Osteoblast (primary cell): ENCODE results near the gene IDH3A. TPM values are rescaled to one million over a fixed set of nuclear protein-coding genes. Genes with fewer than 3 reads are reported as not detected.

ENCODE experiments used
- DNase-seq: peaks from one replicate; pipeline ENCODE4 v3.0.0; 2011; ENCODE audit warnings: low spot score, mixed read lengths; ENCODE audit not compliant: insufficient read length; ENCODE audit errors: missing footprints
- H2AFZ ChIP-seq: 2 replicates; pipeline ENCODE4 v1.6.0; 2011; ENCODE audit warnings: mild to moderate bottlenecking, low read length
- H3K27ac ChIP-seq: 2 replicates; pipeline ENCODE4 v1.5.1; 2011; ENCODE audit warnings: mild to moderate bottlenecking, low read depth, low read length, moderate library complexity
- H3K27me3 ChIP-seq: 2 replicates; pipeline ENCODE4 v1.6.0; 2012; ENCODE audit warnings: mild to moderate bottlenecking, control low read depth, inconsistent platforms, low read length, moderate library complexity; ENCODE audit not compliant: insufficient read depth
- H3K36me3 ChIP-seq: 2 replicates; pipeline ENCODE4 v1.5.1; 2011; ENCODE audit warnings: mild to moderate bottlenecking, low read length, control low read depth, moderate library complexity; ENCODE audit not compliant: insufficient read depth
- H3K4me1 ChIP-seq: 2 replicates; pipeline ENCODE4 v1.5.1; 2011; ENCODE audit warnings: mild to moderate bottlenecking, low read length, control low read depth, moderate library complexity; ENCODE audit not compliant: insufficient read depth
- H3K4me2 ChIP-seq: 2 replicates; pipeline ENCODE4 v1.6.0; 2011; ENCODE audit warnings: mild to moderate bottlenecking, low read length; ENCODE audit not compliant: insufficient read depth
- H3K4me3 ChIP-seq: fragments of 200-600 bp; sonication (generic); 3 replicates; pipeline ENCODE4 v1.5.1; 2012; ENCODE audit warnings: mild to moderate bottlenecking, low read length, inconsistent platforms; ENCODE audit not compliant: insufficient read depth
- H3K79me2 ChIP-seq: 2 replicates; pipeline ENCODE4 v1.6.0; 2012; ENCODE audit warnings: mild to moderate bottlenecking, low read length, control low read depth, inconsistent platforms; ENCODE audit not compliant: insufficient read depth
- H3K9me3 ChIP-seq: 2 replicates; pipeline ENCODE4 v1.5.1; 2011; ENCODE audit warnings: low read depth, low read length, control low read depth
- H4K20me1 ChIP-seq: 2 replicates; pipeline ENCODE4 v1.6.0; 2012; ENCODE audit warnings: mild to moderate bottlenecking, low read length, control low read depth; ENCODE audit not compliant: insufficient read depth
- CTCF ChIP-seq: IDR thresholded peaks from 2 replicates; pipeline ENCODE4 v1.5.1; 2011; ENCODE audit warnings: mild to moderate bottlenecking, low read depth, low read length, moderate library complexity; ENCODE audit errors: extremely low read depth
- total RNA-seq: library from RNA; depleted of rRNA; stranded (reverse); fragments of >200 nt; gene quantifications from 2 replicates; pipeline ENCODE4 v1.2.3, GENCODE V29; 2012

IDH3A gene
- total RNA-seq, 1 donor = 30.4 TPM

- DNase-seq = no peak
- Histone ChIP-seq H3K9me3 (no peaks in the 10 kb centered on the region), H4K20me1 (no peaks in the 10 kb centered on the region), H3K27ac (no peak overlapping the region), H3K4me2 (no peak overlapping the region), H3K79me2 (no peaks in the 10 kb centered on the region), H3K4me3 (no peak overlapping the region), H3K4me1 (peaks cover 23% of the 10 kb centered on the region), H3K27me3 (peaks cover 4% of the 10 kb centered on the region), H3K36me3 (no peaks in the 10 kb centered on the region), H2AFZ (no peak overlapping the region)
- TF ChIP-seq CTCF = no peak
Observed at GRCh38 chr15:78209646-78210348, 60.6 kb downstream of the IDH3A start.

- DNase-seq = no peak
- peaks cover 23% of the 10 kb centered on the region for H3K4me1 ChIP-seq
- H3K36me3 ChIP-seq = no peaks in the 10 kb centered on the region
- H4K20me1 ChIP-seq = no peaks in the 10 kb centered on the region
- no peak overlapping the region for H2AFZ ChIP-seq
- no peak overlapping the region for H3K27ac ChIP-seq
- H3K9me3 ChIP-seq = no peaks in the 10 kb centered on the region
- TF ChIP-seq CTCF = no peak
- H3K4me3 ChIP-seq = no peak overlapping the region
- no peaks in the 10 kb centered on the region for H3K79me2 ChIP-seq
- H3K4me2 ChIP-seq = no peak overlapping the region
- peaks cover 4% of the 10 kb centered on the region for H3K27me3 ChIP-seq
Observed at GRCh38 chr15:78210349-78210717, 61.2 kb downstream of the IDH3A start.

GRCh38 chr15:78211189-78211921 is 62.2 kb downstream of the IDH3A start:
- no peak overlapping the region for H3K27ac ChIP-seq
- H2AFZ ChIP-seq = no peak overlapping the region
- H3K36me3 ChIP-seq = no peaks in the 10 kb centered on the region
- peaks cover 21% of the 10 kb centered on the region for H3K4me1 ChIP-seq
- no peaks in the 10 kb centered on the region for H3K9me3 ChIP-seq
- no peaks in the 10 kb centered on the region for H3K79me2 ChIP-seq
- no peaks in the 10 kb centered on the region for H4K20me1 ChIP-seq
- no peak for DNase-seq
- H3K4me2 ChIP-seq = no peak overlapping the region
- peaks cover 4% of the 10 kb centered on the region for H3K27me3 ChIP-seq
- no peak overlapping the region for H3K4me3 ChIP-seq
- TF ChIP-seq CTCF = no peak

GRCh38 chr15:78212008-78212407 is 62.8 kb downstream of the IDH3A start:
- Histone ChIP-seq H3K4me1 (peaks cover 21% of the 10 kb centered on the region), H3K9me3 (no peaks in the 10 kb centered on the region), H3K27ac (no peak overlapping the region), H3K4me3 (no peak overlapping the region), H3K4me2 (no peak overlapping the region), H3K27me3 (peaks cover 4% of the 10 kb centered on the region), H2AFZ (no peak overlapping the region), H4K20me1 (no peaks in the 10 kb centered on the region), H3K79me2 (no peaks in the 10 kb centered on the region), H3K36me3 (no peaks in the 10 kb centered on the region)
- no peak for DNase-seq
- TF ChIP-seq CTCF = no peak
